HEK293 (cell line): ENCODE results near the gene GDPD3.

ENCODE experiments used
- TCF7L2 ChIP-seq: IDR thresholded peaks from 2 replicates; pipeline ENCODE4 v1.6.1; 2011; ENCODE audit warnings: low read depth, mild to moderate bottlenecking, inconsistent platforms, low read length, moderate library complexity, borderline replicate concordance
- ZBTB1 ChIP-seq: fragments of 450-650 bp; formaldehyde crosslinking; IDR thresholded peaks from 2 replicates; pipeline ENCODE4 v1.5.1; 2016; ENCODE audit warnings: missing biosample characterization, missing genetic modification characterization
- ZBTB17 ChIP-seq: fragments of 450-650 bp; formaldehyde crosslinking; IDR thresholded peaks from 2 replicates; pipeline ENCODE4 v1.5.1; 2016; ENCODE audit warnings: missing biosample characterization, missing genetic modification characterization
- ZBTB20 ChIP-seq: fragments of 450-650 bp; formaldehyde crosslinking; IDR thresholded peaks from 2 replicates; pipeline ENCODE4 v1.5.1; 2016; ENCODE audit warnings: missing biosample characterization, missing genetic modification characterization
- ZNF24 ChIP-seq: fragments of 450-650 bp; formaldehyde crosslinking; IDR thresholded peaks from 2 replicates; pipeline ENCODE4 v1.5.1; 2016; ENCODE audit warnings: missing biosample characterization, missing genetic modification characterization
- ZNF341 ChIP-seq: fragments of 450-650 bp; formaldehyde crosslinking; IDR thresholded peaks from 2 replicates; pipeline ENCODE4; 2016; ENCODE audit warnings: low read depth, missing biosample characterization, missing genetic modification characterization
- ZNF48 ChIP-seq: fragments of 450-650 bp; formaldehyde crosslinking; IDR thresholded peaks from 2 replicates; pipeline ENCODE4 v1.5.1; 2016; ENCODE audit warnings: missing biosample characterization, missing genetic modification characterization
- ZNF530 ChIP-seq: fragments of 450-650 bp; formaldehyde crosslinking; IDR thresholded peaks from 2 replicates; pipeline ENCODE4 v1.5.1; 2016; ENCODE audit warnings: low read depth, missing biosample characterization, missing genetic modification characterization
- ZNF549 ChIP-seq: fragments of 450-650 bp; IDR thresholded peaks from 2 replicates; pipeline ENCODE4 v1.5.1; 2018; ENCODE audit warnings: missing biosample characterization, missing genetic modification characterization, mild to moderate bottlenecking, inconsistent platforms, moderate library complexity
- ZNF560 ChIP-seq: fragments of 450-650 bp; formaldehyde crosslinking; IDR thresholded peaks from 2 replicates; pipeline ENCODE4 v1.5.1; 2017; ENCODE audit warnings: missing biosample characterization, missing genetic modification characterization, borderline replicate concordance
- TF ChIP-seq, protein P1 (sequence below): fragments of 450-650 bp; IDR thresholded peaks from 2 replicates; pipeline ENCODE4 v1.5.1; 2018; ENCODE audit warnings: missing biosample characterization, mild to moderate bottlenecking, missing genetic modification characterization
- TF ChIP-seq, protein P2 (sequence below): fragments of 450-650 bp; formaldehyde crosslinking; IDR thresholded peaks from 2 replicates; pipeline ENCODE4 v1.5.1; 2017; ENCODE audit warnings: missing biosample characterization, mild to moderate bottlenecking, missing genetic modification characterization, moderate library complexity
- TF ChIP-seq, protein P3 (sequence below): fragments of 450-650 bp; formaldehyde crosslinking; IDR thresholded peaks from 2 replicates; pipeline ENCODE4 v1.5.1; 2016; ENCODE audit warnings: missing biosample characterization, missing genetic modification characterization

DNA sequence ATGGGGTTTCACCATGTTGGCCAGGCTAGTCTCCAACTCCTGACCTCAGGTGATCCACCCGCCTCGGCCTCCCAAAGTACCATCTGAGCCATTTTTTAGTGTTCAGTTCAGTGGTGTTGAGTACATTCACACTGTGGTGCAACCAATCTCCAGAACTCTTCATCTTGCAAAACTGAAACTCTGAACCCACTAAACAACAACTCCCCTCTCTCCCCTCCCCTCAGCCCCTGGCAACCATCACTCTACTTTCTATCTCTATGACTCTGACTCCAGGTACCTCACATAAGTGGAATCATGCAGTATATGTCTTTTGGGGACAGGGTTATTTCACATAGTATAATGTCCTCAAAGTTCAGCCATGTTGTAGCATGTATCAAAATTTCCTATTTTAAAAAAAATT is 28.4 kb upstream of the GDPD3 start:
- TF ChIP-seq ZBTB20 (tag by site-specific recombination) (no peak), ZBTB1 (tag by site-specific recombination) (no peak), ZNF48 (tag by site-specific recombination) (no peak), ZBTB17 (no peak), ZNF549 (tag by site-specific recombination) (no peak), TCF7L2 (no peak), ZNF24 (tag by site-specific recombination) (no peak), ZNF530 (tag by site-specific recombination) (no peak), ZNF560 (tag by site-specific recombination) (no peak), ZNF341 (tag by site-specific recombination) (no peak)
- TF ChIP-seq, protein P1, sequence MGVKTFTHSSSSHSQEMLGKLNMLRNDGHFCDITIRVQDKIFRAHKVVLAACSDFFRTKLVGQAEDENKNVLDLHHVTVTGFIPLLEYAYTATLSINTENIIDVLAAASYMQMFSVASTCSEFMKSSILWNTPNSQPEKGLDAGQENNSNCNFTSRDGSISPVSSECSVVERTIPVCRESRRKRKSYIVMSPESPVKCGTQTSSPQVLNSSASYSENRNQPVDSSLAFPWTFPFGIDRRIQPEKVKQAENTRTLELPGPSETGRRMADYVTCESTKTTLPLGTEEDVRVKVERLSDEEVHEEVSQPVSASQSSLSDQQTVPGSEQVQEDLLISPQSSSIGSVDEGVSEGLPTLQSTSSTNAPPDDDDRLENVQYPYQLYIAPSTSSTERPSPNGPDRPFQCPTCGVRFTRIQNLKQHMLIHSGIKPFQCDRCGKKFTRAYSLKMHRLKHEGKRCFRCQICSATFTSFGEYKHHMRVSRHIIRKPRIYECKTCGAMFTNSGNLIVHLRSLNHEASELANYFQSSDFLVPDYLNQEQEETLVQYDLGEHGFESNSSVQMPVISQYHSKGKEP (tag by site-specific recombination), result no peak
- TF ChIP-seq, protein P2, sequence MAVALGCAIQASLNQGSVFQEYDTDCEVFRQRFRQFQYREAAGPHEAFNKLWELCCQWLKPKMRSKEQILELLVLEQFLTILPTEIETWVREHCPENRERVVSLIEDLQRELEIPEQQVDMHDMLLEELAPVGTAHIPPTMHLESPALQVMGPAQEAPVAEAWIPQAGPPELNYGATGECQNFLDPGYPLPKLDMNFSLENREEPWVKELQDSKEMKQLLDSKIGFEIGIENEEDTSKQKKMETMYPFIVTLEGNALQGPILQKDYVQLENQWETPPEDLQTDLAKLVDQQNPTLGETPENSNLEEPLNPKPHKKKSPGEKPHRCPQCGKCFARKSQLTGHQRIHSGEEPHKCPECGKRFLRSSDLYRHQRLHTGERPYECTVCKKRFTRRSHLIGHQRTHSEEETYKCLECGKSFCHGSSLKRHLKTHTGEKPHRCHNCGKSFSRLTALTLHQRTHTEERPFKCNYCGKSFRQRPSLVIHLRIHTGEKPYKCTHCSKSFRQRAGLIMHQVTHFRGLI, result no peak
- TF ChIP-seq, protein P3, sequence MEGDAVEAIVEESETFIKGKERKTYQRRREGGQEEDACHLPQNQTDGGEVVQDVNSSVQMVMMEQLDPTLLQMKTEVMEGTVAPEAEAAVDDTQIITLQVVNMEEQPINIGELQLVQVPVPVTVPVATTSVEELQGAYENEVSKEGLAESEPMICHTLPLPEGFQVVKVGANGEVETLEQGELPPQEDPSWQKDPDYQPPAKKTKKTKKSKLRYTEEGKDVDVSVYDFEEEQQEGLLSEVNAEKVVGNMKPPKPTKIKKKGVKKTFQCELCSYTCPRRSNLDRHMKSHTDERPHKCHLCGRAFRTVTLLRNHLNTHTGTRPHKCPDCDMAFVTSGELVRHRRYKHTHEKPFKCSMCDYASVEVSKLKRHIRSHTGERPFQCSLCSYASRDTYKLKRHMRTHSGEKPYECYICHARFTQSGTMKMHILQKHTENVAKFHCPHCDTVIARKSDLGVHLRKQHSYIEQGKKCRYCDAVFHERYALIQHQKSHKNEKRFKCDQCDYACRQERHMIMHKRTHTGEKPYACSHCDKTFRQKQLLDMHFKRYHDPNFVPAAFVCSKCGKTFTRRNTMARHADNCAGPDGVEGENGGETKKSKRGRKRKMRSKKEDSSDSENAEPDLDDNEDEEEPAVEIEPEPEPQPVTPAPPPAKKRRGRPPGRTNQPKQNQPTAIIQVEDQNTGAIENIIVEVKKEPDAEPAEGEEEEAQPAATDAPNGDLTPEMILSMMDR (tag by site-specific recombination), result no peak
